Liver (tissue), 4 donors: Measurements from ENCODE around the gene HCN2. TPM values are rescaled to one million over a fixed set of nuclear protein-coding genes. Genes with fewer than 3 reads are reported as not detected.

Experiments used
- polyA plus RNA-seq, 2 donors: library from polyadenylated mRNA; stranded (reverse) in 1 of 2; unstranded in 1 of 2; fragments of 200-250 nt in 1 of 2; fragments of >200 nt in 1 of 2; fragmentation: Nextera tagmentation in 1 of 2; extraction: Ambion mirVana in 1 of 2; gene quantifications; one replicate each; pipeline versions ENCODE4 v1.2.1 to v1.2.3, GENCODE V29; 2013 to 2015
- total RNA-seq, 2 donors: library from RNA; depleted of rRNA; stranded (reverse); fragments of >200 nt; gene quantifications; one replicate each; pipeline ENCODE4 v1.2.3, GENCODE V29; 2014
- donor health status: healthy.
- donor health status: healthy.
- donor health status: healthy.

HCN2 gene
- total and polyA plus RNA-seq, 4 donors, result 0.05 to 0.17 (median 0.13) TPM; not detected in 1

Other genes with a start within 250 kb of the HCN2 start
- 1 to 10 TPM; 3.5 to 3.9 TPM for gene MIER2, start 245.1 kb upstream of the HCN2 start, total RNA-seq
- gene MIER2, start 245.1 kb upstream of the HCN2 start, polyA plus RNA-seq, result 1 to 10 TPM; 2.7 to 4.1 TPM
- under 1 TPM; 0.09 to 0.42 TPM for gene C2CD4C, start 180.7 kb upstream of the HCN2 start, total RNA-seq
- gene C2CD4C, start 180.7 kb upstream of the HCN2 start, polyA plus RNA-seq, result under 1 TPM; 0.08 to 0.29 TPM
- gene SHC2, start 128.8 kb upstream of the HCN2 start, total RNA-seq, result 10 to 100 TPM; 15.6 to 28.7 TPM
- gene SHC2, start 128.8 kb upstream of the HCN2 start, polyA plus RNA-seq, result 10 to 100 TPM; 17.3 to 43.0 TPM
- gene MADCAM1, start 93.4 kb upstream of the HCN2 start, total RNA-seq, result under 1 TPM; 0.17 to 0.23 TPM
- under 1 TPM; 0.25 to 0.32 TPM for gene MADCAM1, start 93.4 kb upstream of the HCN2 start, polyA plus RNA-seq
- gene TPGS1, start 82.4 kb upstream of the HCN2 start, total RNA-seq, result 10 to 100 TPM; 15.1 to 15.5 TPM
- gene TPGS1, start 82.4 kb upstream of the HCN2 start, polyA plus RNA-seq, result 10 to 100 TPM in 1 of 2 donors, 1 to 10 TPM in 1; 1.7 to 14.3 TPM
- 10 to 100 TPM; 29.6 to 83.8 TPM for gene CDC34, start 58.1 kb upstream of the HCN2 start, total RNA-seq
- gene CDC34, start 58.1 kb upstream of the HCN2 start, polyA plus RNA-seq, result 10 to 100 TPM; 19.2 to 53.9 TPM
- 1 to 10 TPM; 1.0 to 1.1 TPM for gene GZMM, start 45.8 kb upstream of the HCN2 start, total RNA-seq
- 1 to 10 TPM in 1 of 2 donors, under 1 TPM in 1; 0.28 to 1.3 TPM for gene GZMM, start 45.8 kb upstream of the HCN2 start, polyA plus RNA-seq
- 100 to 1,000 TPM in 1 of 2 donors, 10 to 100 TPM in 1; 80.4 to 367 TPM for gene BSG, start 17.3 kb upstream of the HCN2 start, total RNA-seq
- 100 to 1,000 TPM; 146 to 152 TPM for gene BSG, start 17.3 kb upstream of the HCN2 start, polyA plus RNA-seq
- gene POLRMT, start 43.7 kb downstream of the HCN2 start, total RNA-seq, result 10 to 100 TPM; 16.0 to 33.0 TPM
- 10 to 100 TPM; 37.2 to 41.4 TPM for gene POLRMT, start 43.7 kb downstream of the HCN2 start, polyA plus RNA-seq
- gene FGF22, start 50.0 kb downstream of the HCN2 start, total RNA-seq, result under 1 TPM in 1 of 2 donors, not detected in 1; 0.08 TPM
- gene FGF22, start 50.0 kb downstream of the HCN2 start, polyA plus RNA-seq, result not detected
- 10 to 100 TPM; 16.7 to 29.1 TPM for gene RNF126, start 73.3 kb downstream of the HCN2 start, total RNA-seq
- gene RNF126, start 73.3 kb downstream of the HCN2 start, polyA plus RNA-seq, result 10 to 100 TPM; 19.1 to 32.7 TPM
- gene FSTL3, start 86.5 kb downstream of the HCN2 start, total RNA-seq, result 1 to 10 TPM; 5.7 to 8.4 TPM
- gene FSTL3, start 86.5 kb downstream of the HCN2 start, polyA plus RNA-seq, result 1 to 10 TPM; 2.2 to 6.3 TPM
- gene PRSS57, start 105.6 kb downstream of the HCN2 start, total RNA-seq, result 10 to 100 TPM in 1 of 2 donors, not detected in 1; 12.1 TPM
- under 1 TPM in 1 of 2 donors, not detected in 1; 0.10 TPM for gene PRSS57, start 105.6 kb downstream of the HCN2 start, polyA plus RNA-seq
- 1 to 10 TPM; 3.8 to 4.8 TPM for gene PALM, start 119.1 kb downstream of the HCN2 start, total RNA-seq
- 1 to 10 TPM in 1 of 2 donors, under 1 TPM in 1; 0.92 to 5.1 TPM for gene PALM, start 119.1 kb downstream of the HCN2 start, polyA plus RNA-seq
- under 1 TPM in 1 of 2 donors, not detected in 1; 0.08 TPM for gene MISP, start 161.2 kb downstream of the HCN2 start, total RNA-seq
- gene MISP, start 161.2 kb downstream of the HCN2 start, polyA plus RNA-seq, result under 1 TPM in 1 of 2 donors, not detected in 1; 0.05 TPM
- 100 to 1,000 TPM in 1 of 2 donors, 10 to 100 TPM in 1; 98.1 to 147 TPM for gene PTBP1, start 207.6 kb downstream of the HCN2 start, total RNA-seq
- gene PTBP1, start 207.6 kb downstream of the HCN2 start, polyA plus RNA-seq, result 10 to 100 TPM; 72.9 to 76.5 TPM
- gene PLPPR3, start 232.1 kb downstream of the HCN2 start, total RNA-seq, result 1 to 10 TPM in 1 of 2 donors, not detected in 1; 3.1 TPM
- not detected for gene PLPPR3, start 232.1 kb downstream of the HCN2 start, polyA plus RNA-seq
- 10 to 100 TPM in 1 of 2 donors, under 1 TPM in 1; 0.08 to 20.2 TPM for gene AZU1, start 238.0 kb downstream of the HCN2 start, total RNA-seq
- 1 to 10 TPM in 1 of 2 donors, under 1 TPM in 1; 0.24 to 1.8 TPM for gene AZU1, start 238.0 kb downstream of the HCN2 start, polyA plus RNA-seq